Fibroblast of lung (primary cell): ENCODE results near the gene ZNF493. TPM values are rescaled to one million over a fixed set of nuclear protein-coding genes. Genes with fewer than 3 reads are reported as not detected.

Experiments
- DNase-seq, 2 donors: peaks; one replicate each; pipeline versions ENCODE4 v3.0.0 to v3.0.0-alpha.2; 2010; ENCODE audit warnings: low read depth in 2 of 2
- H2AFZ ChIP-seq: 2 replicates; pipeline ENCODE4 v1.5.1; 2012; ENCODE audit warnings: low read length, control low read depth, inconsistent platforms
- H3K27ac ChIP-seq: 2 replicates; pipeline ENCODE4 v1.5.1; 2011; ENCODE audit warnings: low read length, control low read depth; ENCODE audit not compliant: insufficient read depth
- H3K27me3 ChIP-seq: 2 replicates; pipeline ENCODE4 v1.5.1; 2011; ENCODE audit warnings: mild to moderate bottlenecking, low read length; ENCODE audit not compliant: control insufficient read depth, insufficient read depth
- H3K36me3 ChIP-seq: 2 replicates; pipeline ENCODE4 v1.5.1; 2011; ENCODE audit warnings: low read length; ENCODE audit not compliant: control insufficient read depth, insufficient read depth
- H3K4me1 ChIP-seq: 2 replicates; pipeline ENCODE4 v1.5.1; 2011; ENCODE audit warnings: low read length; ENCODE audit not compliant: control insufficient read depth, insufficient read depth; ENCODE audit errors: extremely low read depth
- H3K4me2 ChIP-seq: 2 replicates; pipeline ENCODE4 v1.5.1; 2011; ENCODE audit warnings: low read length, control low read depth; ENCODE audit not compliant: insufficient read depth; ENCODE audit errors: extremely low read depth
- H3K4me3 ChIP-seq, 4 experiments: fragments of 200-600 bp in 1 of 4; sonication (generic) in 1 of 4; replicated peaks in 1 of 4; 2 replicates each; pipeline ENCODE4 v1.5.1; 2011 to 2016; ENCODE audit warnings: low read length in 4 of 4, low read depth in 3 of 4, mild to moderate bottlenecking in 3 of 4, control low read depth in 2 of 4, inconsistent platforms in 1 of 4, mixed read lengths in 1 of 4; ENCODE audit not compliant: insufficient read depth in 1 of 4; ENCODE audit errors: control extremely low read depth in 1 of 4
- H3K79me2 ChIP-seq: 2 replicates; pipeline ENCODE4 v1.5.1; 2012; ENCODE audit warnings: mild to moderate bottlenecking, low read length, inconsistent platforms; ENCODE audit not compliant: control insufficient read depth, insufficient read depth
- H3K9ac ChIP-seq: 2 replicates; pipeline ENCODE4 v1.5.1; 2011; ENCODE audit warnings: mild to moderate bottlenecking, low read length, control low read depth; ENCODE audit not compliant: insufficient read depth
- H3K9me3 ChIP-seq: 2 replicates; pipeline ENCODE4 v1.5.1; 2012; ENCODE audit warnings: low read depth, low read length; ENCODE audit not compliant: control insufficient read depth, insufficient read depth
- H4K20me1 ChIP-seq: 2 replicates; pipeline ENCODE4 v1.5.1; 2011; ENCODE audit warnings: low read length; ENCODE audit not compliant: control insufficient read depth, insufficient read depth; ENCODE audit errors: extremely low read depth
- CTCF ChIP-seq, 2 donors: IDR thresholded peaks in 1 of 2; conservative IDR thresholded peaks in 1 of 2; 1 replicate in 1 of 2; 2 replicates in 1 of 2; pipeline ENCODE4 v1.5.1; 2011 to 2012; ENCODE audit warnings: low read length in 2 of 2, control low read depth in 1 of 2, inconsistent platforms in 1 of 2, low read depth in 1 of 2, mild to moderate bottlenecking in 1 of 2
- EZH2 ChIP-seq: IDR thresholded peaks from 2 replicates; pipeline ENCODE4 v1.5.1; 2012; ENCODE audit warnings: low read length, control low read depth, mild to moderate bottlenecking; ENCODE audit errors: missing control alignments
- polyA plus RNA-seq, 2 donors: library from polyadenylated mRNA; depleted of rRNA in 1 of 2; stranded (reverse) in 1 of 2; unstranded in 1 of 2; fragments of >200 nt; gene quantifications; 2 replicates each; pipeline ENCODE4 v1.2.1, GENCODE V29; 2011 to 2012; ENCODE audit warnings: missing spikeins in 1 of 2
- total RNA-seq: library from RNA; depleted of rRNA; stranded (reverse); fragments of >200 nt; gene quantifications from 2 replicates; pipeline ENCODE4 v1.2.1, GENCODE V29; 2014

The ZNF493 gene
- total and polyA plus RNA-seq, 2 donors (not counting 1 experiment from before 2014, with no cell fraction given), result 3.8 to 32.4 TPM

GRCh38 chr19:21362291-21362690 lies 34.6 kb upstream of the ZNF493 start:
- Histone ChIP-seq H3K4me3 (no peak overlapping the region), H3K4me2 (no peak overlapping the region), H3K9ac (no peak overlapping the region), H3K36me3 (no peaks in the 10 kb centered on the region), H4K20me1 (no peaks in the 10 kb centered on the region), H3K79me2 (peaks cover 4% of the 10 kb centered on the region), H3K27me3 (no peaks in the 10 kb centered on the region), H3K4me1 (no peaks in the 10 kb centered on the region), H3K27ac (no peak overlapping the region), H3K9me3 (no peaks in the 10 kb centered on the region), H2AFZ (no peak overlapping the region)
- DNase-seq, result no peak
- TF ChIP-seq CTCF (conservative IDR thresholded peaks at IDR 0.05 in 1 of 2, IDR thresholded peaks at IDR 0.05 in 1 of 2; ENCODE audit: low read depth in 1 of 2, low read length in 2 of 2), result no peak
- no peak for TF ChIP-seq EZH2

- DNase-seq, result no peak
- no peak overlapping the region for H3K27ac ChIP-seq
- no peaks in the 10 kb centered on the region for H4K20me1 ChIP-seq
- no peaks in the 10 kb centered on the region for H3K36me3 ChIP-seq
- no peaks in the 10 kb centered on the region for H3K9me3 ChIP-seq
- no peak overlapping the region for H3K9ac ChIP-seq
- H3K4me1 ChIP-seq, result no peaks in the 10 kb centered on the region
- H3K27me3 ChIP-seq, result no peaks in the 10 kb centered on the region
- H3K4me3 ChIP-seq, result no peak overlapping the region
- H3K79me2 ChIP-seq, result no peaks in the 10 kb centered on the region
- no peak overlapping the region for H3K4me2 ChIP-seq
- TF ChIP-seq CTCF (conservative IDR thresholded peaks at IDR 0.05 in 1 of 2, IDR thresholded peaks at IDR 0.05 in 1 of 2; ENCODE audit: low read depth in 1 of 2, low read length in 2 of 2), result no peak
- TF ChIP-seq EZH2, result no peak
- H2AFZ ChIP-seq, result no peak overlapping the region
Observed at GRCh38 chr19:21383980-21384582, 12.9 kb upstream of the ZNF493 start.

GRCh38 chr19:21396121-21396520 lies 812 bp upstream of the ZNF493 start:
- TF ChIP-seq CTCF (conservative IDR thresholded peaks at IDR 0.05 in 1 of 2, IDR thresholded peaks at IDR 0.05 in 1 of 2; ENCODE audit: low read depth in 1 of 2, low read length in 2 of 2), result no peak
- no peak for TF ChIP-seq EZH2
- Histone ChIP-seq H4K20me1 (no peaks in the 10 kb centered on the region), H3K4me2 (no peak overlapping the region), H3K9ac (no peak overlapping the region), H3K79me2 (peaks cover 9% of the 10 kb centered on the region), H3K9me3 (no peaks in the 10 kb centered on the region), H3K4me3 (no peak overlapping the region), H3K27ac (no peak overlapping the region), H3K27me3 (no peaks in the 10 kb centered on the region), H2AFZ (no peak overlapping the region), H3K4me1 (no peaks in the 10 kb centered on the region), H3K36me3 (no peaks in the 10 kb centered on the region)
- DNase-seq, result no peak
